Glutamatergic neuron (in vitro differentiated cells): ENCODE data around the gene FGGY. TPM values are rescaled to one million over a fixed set of nuclear protein-coding genes. Genes with fewer than 3 reads are reported as not detected.

Source experiments
- DNase-seq: peaks from one replicate; pipeline ENCODE4 v3.0.0; 2022
- H3K27ac Mint-ChIP-seq: one replicate; pipeline ENCODE4 v1.8.0; 2020; ENCODE audit warnings: mild to moderate bottlenecking, mixed read lengths, inconsistent platforms; ENCODE audit not compliant: unreplicated experiment
- H3K27me3 Mint-ChIP-seq: one replicate; pipeline ENCODE4 v1.8.0; 2020; ENCODE audit warnings: mild to moderate bottlenecking, moderate library complexity, mixed read lengths, inconsistent platforms; ENCODE audit not compliant: unreplicated experiment
- H3K36me3 Mint-ChIP-seq: one replicate; pipeline ENCODE4 v1.8.0; 2020; ENCODE audit warnings: mild to moderate bottlenecking, mixed read lengths, inconsistent platforms; ENCODE audit not compliant: unreplicated experiment
- H3K4me1 Mint-ChIP-seq: one replicate; pipeline ENCODE4 v1.8.0; 2020; ENCODE audit warnings: mild to moderate bottlenecking, low read depth, mixed read lengths, inconsistent platforms; ENCODE audit not compliant: unreplicated experiment
- H3K4me3 Mint-ChIP-seq: one replicate; pipeline ENCODE4 v1.8.0; 2020; ENCODE audit warnings: mild to moderate bottlenecking, mixed read lengths, inconsistent platforms; ENCODE audit not compliant: unreplicated experiment
- H3K9me3 Mint-ChIP-seq: one replicate; pipeline ENCODE4 v1.8.0; 2020; ENCODE audit warnings: mild to moderate bottlenecking, moderate library complexity, mixed read lengths, inconsistent platforms; ENCODE audit not compliant: unreplicated experiment
- CTCF ChIP-seq: fragments of 200-600 bp; sonication (generic); IDR thresholded peaks from one replicate; pipeline ENCODE4 v1.5.0; 2021; ENCODE audit not compliant: partially characterized antibody, unreplicated experiment
- total RNA-seq: library from RNA; stranded (reverse); fragmentation: NEBNext Ultra II Directional; extraction: Animal tissue kit (Norgen Biotek cat#: 25700); gene quantifications from one replicate; pipeline ENCODE4 v1.2.1, GENCODE V29; 2021; ENCODE audit not compliant: unreplicated experiment

FGGY gene
- total RNA-seq, 1 donor from 2014 or later, result 11.6 TPM

GRCh38 chr1:59446257-59446901, 149.5 kb downstream of the FGGY start:
- Mint-ChIP-seq H3K4me1 (peaks cover 13% of the 10 kb centered on the region), H3K9me3 (no peaks in the 10 kb centered on the region), H3K27ac (no peak overlapping the region), H3K36me3 (no peaks in the 10 kb centered on the region), H3K27me3 (peaks cover 3% of the 10 kb centered on the region), H3K4me3 (no peak overlapping the region)
- DNase-seq, result no peak
- TF ChIP-seq CTCF, result no peak

- H3K27me3 Mint-ChIP-seq, result peaks cover 2% of the 10 kb centered on the region
- no peak for DNase-seq
- no peak for TF ChIP-seq CTCF
- no peaks in the 10 kb centered on the region for H3K36me3 Mint-ChIP-seq
- H3K9me3 Mint-ChIP-seq, result no peaks in the 10 kb centered on the region
- no peak overlapping the region for H3K27ac Mint-ChIP-seq
- H3K4me1 Mint-ChIP-seq, result peaks cover 5% of the 10 kb centered on the region
- no peak overlapping the region for H3K4me3 Mint-ChIP-seq
Measured at GRCh38 chr1:59452026-59452425, 155.1 kb downstream of the FGGY start.

DNA sequence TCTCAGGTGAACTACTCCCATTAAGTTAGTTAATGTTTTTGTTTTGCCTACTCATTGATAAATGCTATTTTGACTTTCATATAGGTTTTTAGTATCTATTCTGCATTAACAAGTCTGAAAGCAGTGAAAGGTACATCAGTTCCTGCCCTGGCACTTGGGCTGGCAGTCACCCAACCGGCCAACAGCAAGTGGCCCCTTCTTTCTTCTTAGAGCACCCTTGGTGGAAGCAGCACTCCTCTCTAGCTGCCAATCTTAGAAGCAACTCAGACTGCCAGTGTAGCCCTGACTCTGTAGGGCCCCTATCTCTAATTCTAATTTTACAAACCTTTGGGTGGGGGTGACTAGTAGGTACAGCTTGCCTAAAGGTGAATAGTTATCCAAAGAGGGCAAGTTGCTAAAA, 155.7 kb downstream of the FGGY start:
- H3K36me3 Mint-ChIP-seq, result no peaks in the 10 kb centered on the region

GRCh38 chr1:59453297-59453968, 156.5 kb downstream of the FGGY start:
- H3K9me3 Mint-ChIP-seq, result no peaks in the 10 kb centered on the region
- TF ChIP-seq CTCF, result no peak
- no peak overlapping the region for H3K27ac Mint-ChIP-seq
- no peak overlapping the region for H3K4me3 Mint-ChIP-seq
- peaks cover under 1% of the 10 kb centered on the region for H3K4me1 Mint-ChIP-seq
- H3K36me3 Mint-ChIP-seq, result no peaks in the 10 kb centered on the region
- H3K27me3 Mint-ChIP-seq, result no peaks in the 10 kb centered on the region
- no peak for DNase-seq

More for the DNA sequence above, 155.7 kb downstream of the FGGY start:
- TF ChIP-seq CTCF, result no peak
- peaks cover 2% of the 10 kb centered on the region for H3K27me3 Mint-ChIP-seq
- DNase-seq, result no peak
- peaks cover 3% of the 10 kb centered on the region for H3K4me1 Mint-ChIP-seq
- H3K4me3 Mint-ChIP-seq, result no peak overlapping the region
- H3K27ac Mint-ChIP-seq, result no peak overlapping the region
- H3K9me3 Mint-ChIP-seq, result no peaks in the 10 kb centered on the region

DNA sequence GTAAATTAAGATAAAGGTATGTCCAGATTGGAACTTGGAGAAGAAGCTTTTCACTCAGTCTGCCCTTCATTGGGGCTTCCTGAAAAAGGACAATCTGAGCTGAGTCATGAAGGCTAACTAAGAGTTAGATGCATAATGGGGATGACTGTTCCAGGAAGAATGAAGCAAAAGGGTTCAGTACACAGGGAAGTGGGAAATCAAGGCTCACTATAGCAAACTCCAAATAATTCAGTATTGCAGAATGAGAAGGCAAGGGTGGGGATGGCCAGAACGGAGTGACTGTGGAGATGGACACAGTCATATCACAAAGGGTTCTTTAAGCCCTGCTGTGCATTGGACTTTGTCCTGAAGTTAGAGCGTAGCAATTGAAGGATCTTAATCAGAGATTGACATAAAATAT, 158.3 kb downstream of the FGGY start:
- TF ChIP-seq CTCF, result no peak
- Mint-ChIP-seq H3K4me1 (peaks cover 3% of the 10 kb centered on the region), H3K27me3 (no peaks in the 10 kb centered on the region), H3K36me3 (no peaks in the 10 kb centered on the region), H3K27ac (no peak overlapping the region), H3K9me3 (no peaks in the 10 kb centered on the region), H3K4me3 (no peak overlapping the region)
- DNase-seq, result no peak
